Measurements from ENCODE around the gene MIPOL1.

Gene MIPOL1

DNA sequence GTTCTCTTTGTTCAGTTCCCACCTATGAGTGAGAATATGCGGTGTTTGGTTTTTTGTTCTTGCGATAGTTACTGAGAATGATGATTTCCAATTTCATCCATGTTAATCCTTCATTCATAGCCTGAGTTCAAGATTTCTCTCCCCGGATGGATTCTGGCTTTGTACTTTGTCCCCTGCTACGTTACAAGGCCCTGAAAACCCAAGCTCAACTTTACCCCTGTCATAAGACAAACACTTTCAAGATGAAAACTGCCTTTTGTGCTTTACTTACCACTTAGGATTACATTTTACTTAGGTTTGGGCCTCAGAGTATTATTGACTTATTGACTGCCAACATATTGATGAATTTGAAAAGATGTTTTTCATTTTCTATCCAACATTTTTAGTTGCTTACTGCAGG, 361.0 kb downstream of the MIPOL1 start:
- DNase-seq, result no peak

- no peak for DNase-seq
Observed at GRCh38 chr14:37559386-37559785, 361.6 kb downstream of the MIPOL1 start.

DNA sequence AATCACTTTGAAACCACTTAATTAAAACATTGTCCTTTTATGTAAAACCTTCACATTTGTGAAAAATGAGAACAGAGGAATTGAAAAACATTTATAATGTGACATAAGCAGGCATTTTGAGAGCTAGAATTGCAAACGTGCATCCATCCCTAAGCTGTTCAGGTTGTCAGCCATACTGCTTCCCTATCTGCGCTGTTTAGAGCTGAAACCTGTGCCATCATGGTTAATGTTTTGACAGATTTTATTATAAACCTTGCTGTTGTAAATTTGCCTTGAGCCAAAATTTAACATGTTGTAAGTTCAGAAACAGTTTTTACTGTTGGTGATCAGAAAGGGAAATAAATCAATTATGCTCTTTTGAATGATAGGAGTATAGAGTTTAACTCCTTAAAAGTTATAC, 365.5 kb downstream of the MIPOL1 start:
- DNase-seq, result no peak

- no peak for DNase-seq
Observed at GRCh38 chr14:37565550-37565949, 367.8 kb downstream of the MIPOL1 start.

DNA sequence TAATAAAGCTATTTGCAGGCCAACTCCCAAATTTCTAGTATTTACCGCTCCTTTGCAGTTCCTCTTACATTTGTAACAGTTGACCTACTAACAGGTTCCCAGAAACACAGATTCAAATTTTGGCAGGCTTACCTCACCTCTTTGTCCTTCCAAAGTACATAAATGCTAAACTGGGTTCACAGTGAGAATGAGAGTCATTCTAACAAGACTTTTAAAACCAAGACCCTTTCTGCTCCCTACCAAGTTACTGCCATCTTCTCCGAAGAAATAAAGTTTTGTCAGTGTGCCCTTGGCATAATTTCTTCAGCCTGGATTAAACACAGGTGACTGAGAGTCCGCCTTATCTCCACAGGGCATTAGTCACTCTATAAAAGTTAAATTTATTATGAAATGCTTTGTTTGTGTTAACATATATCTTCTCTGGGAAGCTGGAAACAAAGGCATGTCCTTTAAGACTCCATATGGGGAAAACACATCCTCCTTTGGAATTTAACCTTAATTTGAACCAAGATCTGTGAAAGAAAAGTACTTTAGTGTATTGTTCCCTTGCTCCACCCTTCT, 369.2 kb downstream of the MIPOL1 start:
- no peak for DNase-seq

DNA sequence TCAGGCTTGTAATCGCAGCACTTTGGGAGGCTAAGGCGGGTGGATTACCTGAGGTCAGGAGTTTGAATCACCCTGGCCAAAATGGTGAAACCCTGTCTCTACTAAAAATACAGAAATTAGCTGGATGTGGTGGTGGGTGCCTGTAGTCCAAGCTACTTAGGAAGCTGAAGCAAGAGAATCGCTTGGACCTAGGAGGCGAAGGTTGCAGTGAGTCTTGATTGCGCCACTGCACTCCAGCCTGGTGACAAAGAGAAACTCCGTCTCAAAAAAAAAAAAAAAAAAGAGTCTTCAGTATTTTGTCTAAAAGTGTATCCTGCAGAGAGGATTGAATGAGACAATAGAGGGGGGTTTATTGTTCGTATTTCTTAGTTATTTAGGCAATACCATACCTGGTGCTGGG, 372.0 kb downstream of the MIPOL1 start:
- no peak for DNase-seq

GRCh38 chr14:37571391-37571790, 373.7 kb downstream of the MIPOL1 start:
- DNase-seq, result no peak

GRCh38 chr14:37573356-37573755, 375.6 kb downstream of the MIPOL1 start:
- DNase-seq, result no peak

GRCh38 chr14:37579274-37579673, 381.5 kb downstream of the MIPOL1 start:
- DNase-seq, result no peak

- DNase-seq, result no peak
Observed at GRCh38 chr14:37580146-37580545, 382.4 kb downstream of the MIPOL1 start.

- DNase-seq, result no peak
Observed at GRCh38 chr14:37583358-37584210, 385.8 kb downstream of the MIPOL1 start.

DNA sequence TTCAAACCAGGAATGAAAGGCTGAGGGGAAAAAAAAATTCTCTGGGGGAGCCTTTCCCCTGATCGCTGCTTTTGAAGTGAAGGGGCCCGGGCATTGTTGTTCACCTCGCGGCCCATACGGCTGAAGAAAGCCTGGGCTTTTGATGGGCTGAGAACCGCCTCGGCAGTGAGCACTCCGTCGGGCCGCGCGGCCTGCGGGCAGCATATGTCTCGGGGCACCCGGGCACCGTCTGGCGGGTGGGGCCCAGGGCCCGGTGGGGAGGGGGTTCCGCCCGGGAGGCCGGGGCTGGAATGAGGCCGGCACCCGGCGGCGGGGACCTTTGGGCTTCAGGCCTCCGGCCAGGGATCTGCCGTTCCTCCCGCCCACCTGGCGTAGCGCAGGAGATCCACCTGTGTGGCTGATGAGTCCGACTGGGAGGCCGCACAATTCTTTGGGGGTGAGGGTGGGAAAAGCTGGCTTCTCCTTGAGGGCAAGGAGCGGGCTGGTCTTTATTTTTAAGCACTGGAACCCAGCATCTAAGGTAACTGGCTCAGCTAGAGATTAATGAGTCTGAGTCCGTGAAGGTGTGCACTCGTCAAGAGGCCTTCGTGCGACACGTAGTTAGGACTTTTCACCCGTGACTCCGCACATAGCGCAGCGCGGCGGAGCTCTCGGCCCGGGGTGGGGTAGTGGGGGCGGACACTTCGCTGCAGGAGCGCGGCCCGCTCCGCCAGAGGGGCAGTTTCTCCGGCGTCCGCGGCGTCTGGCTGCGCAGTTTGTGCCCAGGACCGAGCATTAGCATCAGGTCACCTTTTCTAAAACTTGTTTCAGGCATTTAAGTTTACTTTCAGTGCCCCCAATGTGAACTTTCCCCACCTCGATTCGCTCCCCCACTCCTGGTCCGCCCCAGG, 386.7 kb downstream of the MIPOL1 start:
- no peak for DNase-seq

DNA sequence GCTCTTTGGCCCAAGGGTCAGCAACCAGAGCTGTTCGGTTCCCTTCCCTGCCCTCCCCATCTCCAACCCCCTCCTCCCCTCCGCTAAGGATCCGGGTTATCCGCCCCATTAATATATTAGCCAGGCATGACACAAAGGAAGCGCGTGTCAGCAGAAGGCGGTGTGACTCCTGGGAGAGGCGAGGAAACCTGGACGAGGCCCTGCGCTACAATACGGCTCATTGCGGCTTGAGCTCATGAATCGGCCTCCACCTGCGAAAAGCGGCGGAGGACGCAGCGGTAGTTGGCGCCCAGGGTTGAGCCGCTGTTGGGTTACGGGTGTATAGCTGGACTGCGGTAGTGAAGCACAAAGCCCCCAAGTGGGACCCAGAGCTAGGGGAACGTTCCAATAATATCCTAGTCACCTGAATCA, 387.4 kb downstream of the MIPOL1 start:
- no peak for DNase-seq

DNA sequence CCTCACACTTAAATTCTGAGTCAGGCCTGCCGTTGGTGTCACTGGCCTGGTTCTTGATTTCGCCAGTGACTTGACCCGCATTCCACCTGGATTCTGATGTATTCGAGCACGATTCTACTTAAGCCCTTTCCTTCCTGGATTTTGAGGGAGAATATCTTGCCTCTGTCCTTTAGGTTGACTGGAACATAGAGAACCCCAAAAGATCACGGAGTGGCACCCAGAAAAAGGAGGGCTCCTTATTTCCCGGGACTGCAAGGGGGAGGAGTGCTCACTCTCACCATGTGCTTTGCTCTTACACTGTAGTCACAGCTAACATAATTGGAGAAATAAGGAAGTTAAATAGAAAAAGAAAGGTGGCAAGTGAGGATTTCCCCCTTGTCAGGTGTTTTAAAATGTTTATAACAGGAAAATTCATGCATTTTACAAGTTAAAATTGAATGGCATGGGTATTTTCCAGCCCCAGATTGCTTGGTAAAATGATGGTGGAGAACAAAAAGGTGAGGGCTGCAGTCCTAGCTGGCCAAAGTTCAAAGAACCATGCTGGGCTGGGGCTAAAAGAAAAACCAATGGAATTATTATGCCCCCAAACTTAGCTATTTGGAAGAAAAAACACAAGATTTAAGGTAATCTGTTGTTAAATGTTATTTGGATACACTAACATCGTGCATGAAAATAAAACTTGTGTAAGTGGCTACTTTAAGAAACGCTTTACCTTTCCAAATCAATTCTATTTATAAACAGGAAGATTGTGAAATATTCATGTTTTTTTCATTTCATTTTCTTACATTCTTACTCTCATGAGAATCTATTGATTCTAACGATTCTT, 388.4 kb downstream of the MIPOL1 start:
- no peak for DNase-seq

GRCh38 chr14:37586797-37587130, 389.0 kb downstream of the MIPOL1 start:
- no peak for DNase-seq

- no peak for DNase-seq
Observed at GRCh38 chr14:37587131-37587803, 389.5 kb downstream of the MIPOL1 start.

- no peak for DNase-seq
Observed at GRCh38 chr14:37587881-37588666, 390.3 kb downstream of the MIPOL1 start.

- no peak for DNase-seq
Observed at GRCh38 chr14:37588667-37588955, 390.9 kb downstream of the MIPOL1 start.

GRCh38 chr14:37588956-37589714, 391.4 kb downstream of the MIPOL1 start:
- DNase-seq, result no peak

- no peak for DNase-seq
Observed at GRCh38 chr14:37589715-37590427, 392.1 kb downstream of the MIPOL1 start.
